ENCODE results near the gene TTC9C. TPM values are rescaled to one million over a fixed set of nuclear protein-coding genes. Genes with fewer than 3 reads are reported as not detected.

Gene TTC9C
- total RNA-seq, 1 donor from 2014 or later, result 23.9 TPM

Other genes with a start within 250 kb of the TTC9C start
- gene AHNAK, start 181.7 kb upstream of the TTC9C start, total RNA-seq, result 567 TPM
- 1,310 TPM for gene EEF1G, start 154.6 kb upstream of the TTC9C start, total RNA-seq
- 4.1 TPM for gene TUT1, start 137.0 kb upstream of the TTC9C start, total RNA-seq
- gene MTA2, start 126.6 kb upstream of the TTC9C start, total RNA-seq, result 78.4 TPM
- 14.6 TPM for gene EML3, start 115.7 kb upstream of the TTC9C start, total RNA-seq
- 1.5 TPM for gene ROM1, start 115.2 kb upstream of the TTC9C start, total RNA-seq
- gene B3GAT3, start 106.5 kb upstream of the TTC9C start, total RNA-seq, result 12.5 TPM
- gene GANAB, start 81.9 kb upstream of the TTC9C start, total RNA-seq, result 103 TPM
- 8.5 TPM for gene INTS5, start 75.2 kb upstream of the TTC9C start, total RNA-seq
- gene C11orf98, start 63.3 kb upstream of the TTC9C start, total RNA-seq, result 23.7 TPM
- gene CSKMT, start 63.2 kb upstream of the TTC9C start, total RNA-seq, result 9.9 TPM
- 5.6 TPM for gene UQCC3, start 56.8 kb upstream of the TTC9C start, total RNA-seq
- 6.4 TPM for gene LBHD1, start 56.2 kb upstream of the TTC9C start, total RNA-seq
- 57.2 TPM for gene UBXN1, start 49.4 kb upstream of the TTC9C start, total RNA-seq
- gene LRRN4CL, start 39.0 kb upstream of the TTC9C start, total RNA-seq, result 12.7 TPM
- gene BSCL2, start 21.1 kb upstream of the TTC9C start, total RNA-seq, result 21.6 TPM
- not detected for gene GNG3, start 20.8 kb upstream of the TTC9C start, total RNA-seq
- 33.3 TPM for gene HNRNPUL2, start 1.0 kb upstream of the TTC9C start, total RNA-seq
- 7.0 TPM for gene ZBTB3, start 25.7 kb downstream of the TTC9C start, total RNA-seq
- gene POLR2G, start 33.1 kb downstream of the TTC9C start, total RNA-seq, result 53.7 TPM
- 13.8 TPM for gene TAF6L, start 42.9 kb downstream of the TTC9C start, total RNA-seq
- gene TMEM179B, start 58.9 kb downstream of the TTC9C start, total RNA-seq, result 16.9 TPM
- 9.3 TPM for gene TMEM223, start 63.5 kb downstream of the TTC9C start, total RNA-seq
- 33.4 TPM for gene NXF1, start 77.0 kb downstream of the TTC9C start, total RNA-seq
- 38.2 TPM for gene STX5, start 103.6 kb downstream of the TTC9C start, total RNA-seq
- gene TEX54, start 104.4 kb downstream of the TTC9C start, total RNA-seq, result not detected
- gene WDR74, start 111.1 kb downstream of the TTC9C start, total RNA-seq, result 36.1 TPM
- 124 TPM for gene SLC3A2, start 152.4 kb downstream of the TTC9C start, total RNA-seq
- 0.69 TPM for gene CHRM1, start 192.9 kb downstream of the TTC9C start, total RNA-seq